Erythroblast (primary cell): Measurements from ENCODE around the gene SMIM13.

ENCODE experiments used
- GATA1 ChIP-seq: IDR thresholded peaks from 2 replicates; pipeline ENCODE4 v1.6.1; 2011; ENCODE audit warnings: low read depth, mild to moderate bottlenecking, control low read depth, low read length, moderate library complexity
- POLR2A ChIP-seq: IDR thresholded peaks from 2 replicates; pipeline ENCODE4 v1.6.1; 2011; ENCODE audit warnings: mild to moderate bottlenecking, low read length

- TF ChIP-seq POLR2A (no peak), GATA1 (no peak)
These were observed 83.6 kb downstream of the SMIM13 start for GRCh38 chr6:11177271-11177670.
